Measurements from ENCODE around the gene DCC. TPM values are rescaled to one million over a fixed set of nuclear protein-coding genes. Genes with fewer than 3 reads are reported as not detected.

DCC gene
- total and polyA plus RNA-seq, 9 of the 15 experiments (the other 6 are each of a cell fraction or from before 2014, with no cell fraction given): not detected

DNA sequence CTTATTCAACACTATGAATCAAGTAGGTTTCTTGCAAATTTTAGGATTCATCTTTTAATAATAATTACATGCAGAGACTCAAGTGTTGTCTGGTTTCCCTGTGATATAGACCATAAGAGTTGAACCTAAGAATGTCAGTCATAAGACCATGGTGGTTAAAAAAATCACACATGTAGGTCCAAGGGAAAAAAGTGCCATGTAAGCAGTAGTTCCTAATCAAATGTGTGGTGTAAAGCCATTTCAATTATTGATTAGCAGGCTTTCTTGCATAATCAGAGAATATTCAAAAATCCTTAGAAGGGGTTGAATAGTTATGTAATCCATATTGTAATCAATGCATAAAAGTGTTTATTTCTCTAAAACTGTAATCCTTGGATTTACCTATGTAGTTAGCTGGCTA, 93.8 kb downstream of the DCC start:
- no peak for DNase-seq (ENCODE audit: extremely low read depth in 1 of 4, low spot score in 3 of 4)
- no peaks in the 10 kb centered on the region for H4K20me1 ChIP-seq (replicated peaks; ENCODE audit: control insufficient read depth, insufficient read depth, low read length)
- no peaks in the 10 kb centered on the region for H3K79me2 ChIP-seq (ENCODE audit: control insufficient read depth, insufficient read depth, low read length)
- no peaks in the 10 kb centered on the region for H3K4me1 ChIP-seq (replicated peaks in 1 of 2; ENCODE audit: control insufficient read depth in 2 of 2, insufficient read depth in 2 of 2, low read length in 2 of 2)
- H3K4me2 ChIP-seq (ENCODE audit: insufficient read depth, low read length): no peak overlapping the region
- in situ Hi-C loops (cut with MboI): no loop called here
- intact Hi-C loops (cut with micrococcal nuclease): no loop called here
- ChIA-PET CTCF (ENCODE audit: low intra/inter-chr PET ratio) (no interaction called here), POLR2A (no interaction called here)
- H3K27me3 ChIP-seq (ENCODE audit: control insufficient read depth in 2 of 2, insufficient read depth in 2 of 2, low read length in 2 of 2): no peaks in the 10 kb centered on the region
- no peak overlapping the region for H3K27ac ChIP-seq (ENCODE audit: extremely low read depth, low read depth, low read length)
- no peaks in the 10 kb centered on the region for H3K9me3 ChIP-seq (replicated peaks; ENCODE audit: control insufficient read depth, insufficient read depth, low read depth, low read length)
- H3K9me1 ChIP-seq (ENCODE audit: control insufficient read depth, insufficient read depth, low read length): no peaks in the 10 kb centered on the region
- no TSS peak for BruUV-seq (replicated peaks)
- no peak overlapping the region for H3K4me3 ChIP-seq
- no peak for FAIRE-seq
- no peak overlapping the region for H3K9ac ChIP-seq (ENCODE audit: insufficient read depth in 1 of 2, low read depth in 2 of 2, low read length in 2 of 2)
- H2AFZ ChIP-seq (ENCODE audit: low read depth, low read length): no peak overlapping the region
- no peak for ATAC-seq
- H3K36me3 ChIP-seq (ENCODE audit: control insufficient read depth, insufficient read depth, low read length): no peaks in the 10 kb centered on the region
- TF ChIP-seq RBM14 (IDR thresholded peaks at IDR 0.05; ENCODE audit: borderline replicate concordance, insufficient read depth, low read depth, low read length) (no peak), CREB3L1 (IDR thresholded peaks at IDR 0.05; ENCODE audit: borderline replicate concordance, low read depth) (no peak), ZC3H11A (IDR thresholded peaks at IDR 0.05; ENCODE audit: low read depth, low read length) (no peak), ZNF395 (CRISPR knock-in tag; IDR thresholded peaks at IDR 0.05) (no peak), CBX5 (IDR thresholded peaks at IDR 0.05; ENCODE audit: borderline replicate concordance, low read depth) (no peak), ATF4 (CRISPR knock-in tag; IDR thresholded peaks at IDR 0.05) (no peak), HNRNPH1 (optimal IDR thresholded peaks at IDR 0.05; ENCODE audit: low read depth, low read length) (no peak), IRF1 (CRISPR knock-in tag; IDR thresholded peaks at IDR 0.05; ENCODE audit: borderline replicate concordance) (no peak), ZNF507 (tag; conservative IDR thresholded peaks at IDR 0.05) (no peak), TCF3 (CRISPR knock-in tag; IDR thresholded peaks at IDR 0.05) (no peak), ZSCAN29 (IDR thresholded peaks at IDR 0.05) (no peak), ARID2 (IDR thresholded peaks at IDR 0.05) (no peak), GABPB1 (CRISPR knock-in tag; IDR thresholded peaks at IDR 0.05) (no peak), TEAD4 (IDR thresholded peaks at IDR 0.05; ENCODE audit: low read length) (no peak), TEAD4 (CRISPR knock-in tag; IDR thresholded peaks at IDR 0.05; ENCODE audit: borderline replicate concordance) (no peak), PHB (CRISPR knock-in tag; IDR thresholded peaks at IDR 0.05) (no peak), ESRRB (CRISPR knock-in tag; IDR thresholded peaks at IDR 0.05; ENCODE audit: borderline replicate concordance) (no peak), HES1 (IDR thresholded peaks at IDR 0.05; ENCODE audit: low read depth) (no peak)
- TF ChIP-seq, protein P1, sequence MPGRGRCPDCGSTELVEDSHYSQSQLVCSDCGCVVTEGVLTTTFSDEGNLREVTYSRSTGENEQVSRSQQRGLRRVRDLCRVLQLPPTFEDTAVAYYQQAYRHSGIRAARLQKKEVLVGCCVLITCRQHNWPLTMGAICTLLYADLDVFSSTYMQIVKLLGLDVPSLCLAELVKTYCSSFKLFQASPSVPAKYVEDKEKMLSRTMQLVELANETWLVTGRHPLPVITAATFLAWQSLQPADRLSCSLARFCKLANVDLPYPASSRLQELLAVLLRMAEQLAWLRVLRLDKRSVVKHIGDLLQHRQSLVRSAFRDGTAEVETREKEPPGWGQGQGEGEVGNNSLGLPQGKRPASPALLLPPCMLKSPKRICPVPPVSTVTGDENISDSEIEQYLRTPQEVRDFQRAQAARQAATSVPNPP (IDR thresholded peaks at IDR 0.05; ENCODE audit: borderline replicate concordance, insufficient read depth, insufficient read length): no peak

All from K562 (cell line).